CD1c-positive myeloid dendritic cell (primary cell): Measurements from ENCODE around the gene DVL2.
"Not testable (repeated sequence)": the region's sequence is repeated elsewhere in the genome, so short reads cannot be mapped to it uniquely, and the experiment has no call there.

Experiments
- DNase-seq: peaks from one replicate; pipeline ENCODE4 v3.0.0-alpha.2; 2016; ENCODE audit errors: extremely low spot score

DVL2 gene

DNA sequence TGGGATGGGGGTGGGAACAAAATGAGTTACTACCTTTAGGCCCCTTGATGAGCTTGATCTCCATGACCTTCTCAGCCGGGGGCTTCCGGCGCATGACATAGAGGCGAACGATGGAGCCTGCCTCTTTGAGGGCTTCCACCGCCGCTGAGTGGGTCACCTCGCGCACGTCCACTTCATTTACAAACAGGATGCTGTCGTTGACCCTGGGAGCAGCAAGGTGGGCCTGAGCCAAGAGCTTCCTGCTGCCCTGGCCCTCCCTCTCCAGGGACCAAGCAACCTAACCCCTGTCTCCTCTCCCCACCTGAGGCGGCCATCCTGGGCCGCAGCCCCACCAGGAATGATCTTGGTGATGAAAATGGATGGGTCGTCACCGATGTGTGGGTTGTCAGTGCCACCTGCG lies 30.9 kb downstream of the DVL2 start:
- DNase-seq, result no peak

DNA sequence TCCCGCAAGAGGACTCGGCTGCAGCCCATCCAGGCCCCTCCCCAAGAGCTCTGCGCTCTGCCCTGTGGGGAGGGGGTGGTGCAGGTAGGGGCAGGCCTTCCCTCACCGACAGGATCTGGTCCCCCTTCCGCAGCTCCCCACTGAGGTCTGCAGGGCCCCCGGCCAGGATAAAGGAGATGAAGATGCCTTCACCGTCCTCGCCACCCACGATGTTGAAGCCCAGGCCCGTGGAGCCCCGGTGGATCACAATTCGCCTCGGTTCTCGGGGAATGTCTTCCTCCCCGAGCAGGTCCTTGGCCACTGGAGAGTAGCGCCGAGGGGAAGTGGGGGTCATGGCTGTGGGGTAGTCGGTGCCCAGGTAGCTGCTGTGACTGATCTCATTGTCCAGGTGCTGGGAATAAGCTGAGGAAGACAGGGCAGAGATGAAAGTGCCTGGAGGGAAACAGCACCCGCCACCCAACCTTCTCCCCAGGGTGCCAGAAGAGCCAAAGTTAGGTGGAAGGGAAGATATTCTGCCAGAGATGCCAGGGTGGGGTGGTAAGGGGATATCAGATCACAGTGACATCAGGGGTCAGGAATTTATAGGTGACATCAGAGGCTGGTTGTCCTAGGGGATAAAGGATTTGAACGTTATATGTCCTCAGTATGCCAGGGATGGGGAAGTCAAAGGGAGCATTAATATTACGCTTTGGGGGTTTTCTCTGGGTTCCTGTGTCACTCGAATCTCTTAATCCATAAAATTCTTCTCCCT lies 37.5 kb downstream of the DVL2 start:
- DNase-seq, result no peak

DNA sequence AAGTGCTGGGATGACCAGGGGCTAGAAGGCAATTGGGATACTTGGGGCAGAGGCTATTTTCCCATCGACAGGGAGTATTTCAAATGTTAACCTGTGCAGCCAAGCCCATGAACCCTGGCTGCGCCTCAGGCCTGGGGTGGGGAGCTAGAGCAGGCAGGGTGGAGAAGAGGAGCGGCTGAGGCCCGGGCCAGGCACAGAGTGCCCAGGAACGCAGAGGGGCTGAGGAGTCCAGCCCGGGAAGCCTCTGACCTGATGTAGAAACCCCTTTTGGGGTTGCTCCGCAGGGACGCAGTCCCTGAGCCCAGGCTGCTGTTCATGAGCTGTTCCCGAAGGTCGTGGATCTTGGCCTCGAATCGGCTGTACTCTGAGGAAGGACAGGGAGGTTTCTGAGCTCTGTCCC lies 38.3 kb downstream of the DVL2 start:
- DNase-seq, result no peak

DNA sequence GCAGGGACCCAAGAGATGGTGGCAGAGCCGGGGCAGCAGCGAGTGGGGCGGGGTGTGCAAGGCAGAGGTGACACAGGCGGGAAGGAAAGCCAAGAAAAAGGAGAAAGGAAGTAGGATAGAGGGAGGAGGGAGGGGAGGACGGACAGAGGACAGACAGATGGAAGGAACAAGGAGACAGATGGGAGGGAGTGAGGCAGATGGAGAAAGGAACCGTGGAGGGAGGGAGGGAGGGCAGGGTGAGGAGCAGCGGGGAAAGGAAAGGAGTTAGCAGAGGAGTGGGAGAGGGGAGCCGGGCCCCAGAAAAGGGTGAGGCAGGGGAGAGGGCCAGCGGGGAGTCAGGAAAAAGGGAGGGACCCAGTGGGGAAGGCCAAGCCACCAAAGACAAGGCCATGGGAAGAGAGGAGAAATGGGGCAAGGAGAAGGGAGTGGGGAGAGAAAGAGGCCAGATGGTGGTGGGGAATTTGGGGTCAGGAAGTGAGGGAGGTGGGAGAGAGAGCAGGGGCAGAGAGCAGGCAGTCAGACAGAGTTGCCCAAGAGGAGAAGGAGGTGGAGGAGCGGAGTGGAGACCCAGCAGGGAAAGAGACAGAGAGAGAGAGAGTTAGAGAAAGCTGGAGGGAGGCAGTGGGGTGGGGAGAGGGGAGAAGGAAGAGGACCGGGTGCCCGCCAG lies 41.9 kb downstream of the DVL2 start:
- no peak for DNase-seq

DNA sequence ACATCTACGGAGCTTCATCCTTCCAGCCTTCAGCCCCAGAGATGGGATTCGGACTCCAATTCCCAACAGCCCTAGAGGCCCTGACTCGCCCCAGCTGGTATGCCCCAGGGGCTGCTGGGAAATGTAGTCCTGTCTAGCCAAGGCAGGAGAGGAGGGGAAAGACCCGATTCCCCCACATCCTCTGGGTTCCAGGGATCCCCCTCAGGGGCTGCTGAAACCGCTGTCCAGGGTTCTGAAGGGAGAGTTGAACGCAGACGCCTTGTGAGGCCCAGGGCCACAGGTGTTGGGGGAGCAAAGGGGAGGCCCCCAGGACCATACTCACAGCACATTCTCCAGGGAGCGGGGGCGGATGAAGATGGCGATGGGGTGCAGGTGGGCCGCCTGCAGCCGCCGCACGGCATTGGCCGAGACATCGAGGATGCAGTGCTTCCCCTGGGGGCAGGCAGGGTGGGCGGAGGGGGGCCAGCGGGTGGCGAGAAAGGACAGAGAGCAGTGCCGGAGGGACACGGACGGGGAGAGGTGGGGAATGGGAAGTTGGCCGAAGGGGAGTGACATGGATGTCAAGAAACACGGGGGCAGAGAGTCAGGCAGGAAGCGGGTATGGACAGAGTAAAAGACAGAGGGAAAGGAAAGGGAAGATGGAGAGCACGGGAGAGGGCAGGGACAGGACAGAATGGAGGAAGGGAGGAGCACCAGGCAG lies 42.6 kb downstream of the DVL2 start:
- no peak for DNase-seq

DNA sequence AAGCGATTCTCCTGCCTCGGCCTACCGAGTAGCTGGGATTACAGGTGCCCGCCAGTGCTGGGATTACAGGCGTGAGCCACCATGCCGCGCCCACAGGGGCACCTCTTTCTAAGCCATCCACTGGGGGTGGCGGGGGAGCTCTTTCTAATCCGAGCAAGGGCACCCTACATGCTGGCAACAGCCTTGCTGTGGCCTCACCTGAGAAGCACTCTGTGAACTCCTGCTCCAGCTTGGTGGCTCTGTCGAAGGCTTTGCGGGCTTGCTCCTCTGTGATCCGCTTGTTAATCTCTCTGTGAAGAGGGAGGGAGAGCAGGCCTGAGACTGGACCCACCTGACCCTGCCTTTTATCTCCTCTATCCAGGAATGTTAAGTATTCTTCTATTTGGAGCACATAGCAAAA lies 43.2 kb downstream of the DVL2 start:
- no peak for DNase-seq

DNA sequence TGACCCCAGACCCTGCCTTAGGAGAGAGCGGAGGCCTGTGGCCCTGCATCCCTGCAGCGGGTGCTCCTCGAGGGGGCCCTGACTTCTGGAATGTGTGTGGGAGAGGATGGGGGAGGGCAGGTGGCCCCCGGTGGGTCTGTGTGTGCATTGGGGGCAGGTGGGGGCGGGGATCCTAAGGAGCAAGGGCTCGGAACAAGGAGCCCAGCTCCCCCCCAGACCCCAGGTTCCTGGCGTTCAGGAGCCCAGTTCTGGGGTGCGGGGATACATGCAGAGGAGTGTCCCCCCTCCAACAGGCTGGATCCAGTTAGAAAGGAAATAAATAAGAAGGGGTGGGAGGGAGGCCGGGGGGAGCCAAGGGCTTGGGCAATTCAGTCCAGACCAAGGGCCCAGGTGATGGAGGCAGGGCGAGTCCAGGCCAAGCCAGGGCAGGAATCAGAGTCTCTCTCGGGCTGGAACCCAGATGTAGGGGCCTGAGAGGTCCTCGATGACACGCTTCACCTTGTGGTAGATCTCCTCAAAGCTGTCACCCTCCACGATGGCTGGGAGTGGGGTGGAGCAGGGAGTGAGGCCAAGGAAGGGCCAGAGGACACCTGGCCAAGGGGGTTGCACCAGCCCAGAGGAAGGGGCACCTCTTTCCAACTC lies 43.9 kb downstream of the DVL2 start:
- DNase-seq, result no peak

DNA sequence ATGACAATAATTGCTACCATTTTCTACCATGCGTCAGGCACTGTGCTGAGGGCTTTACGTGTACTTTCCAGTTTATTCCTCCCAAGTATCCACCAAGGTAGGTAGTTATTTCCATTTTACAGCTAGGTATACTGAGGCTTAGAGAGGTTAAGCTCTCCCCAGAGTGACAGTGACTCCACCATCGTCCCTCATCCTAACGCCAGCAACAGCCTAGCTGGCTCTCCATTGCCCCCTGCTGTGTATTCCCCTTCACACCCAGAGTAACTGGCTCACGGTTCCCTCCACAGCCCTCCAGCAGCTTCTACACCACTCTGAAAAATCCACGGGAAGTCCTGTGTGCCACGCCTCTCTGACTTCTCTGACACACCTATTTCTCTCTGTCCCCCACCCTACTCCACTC lies 48.1 kb downstream of the DVL2 start:
- DNase-seq, result peak; percentile 28

DNA sequence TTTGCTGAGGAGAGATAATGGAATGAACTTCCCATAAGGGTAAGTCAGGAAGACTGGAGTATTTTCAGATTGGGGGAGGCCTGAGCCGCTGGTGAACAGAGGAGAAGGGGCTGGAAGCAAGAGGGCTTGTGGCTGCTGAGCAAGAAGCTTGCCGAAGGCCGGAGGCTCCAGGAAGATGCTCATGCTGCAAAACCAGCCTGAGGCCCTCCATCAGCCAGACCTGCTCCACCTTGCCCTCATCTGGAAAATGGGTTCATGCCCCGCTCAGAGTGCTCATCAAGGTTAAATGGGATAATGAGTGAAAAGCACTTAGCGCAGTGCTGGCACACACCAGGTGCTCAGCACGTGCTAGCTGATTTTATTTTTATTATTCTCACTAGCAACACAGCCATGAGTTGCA lies 49.7 kb downstream of the DVL2 start:
- DNase-seq, result no peak

DNA sequence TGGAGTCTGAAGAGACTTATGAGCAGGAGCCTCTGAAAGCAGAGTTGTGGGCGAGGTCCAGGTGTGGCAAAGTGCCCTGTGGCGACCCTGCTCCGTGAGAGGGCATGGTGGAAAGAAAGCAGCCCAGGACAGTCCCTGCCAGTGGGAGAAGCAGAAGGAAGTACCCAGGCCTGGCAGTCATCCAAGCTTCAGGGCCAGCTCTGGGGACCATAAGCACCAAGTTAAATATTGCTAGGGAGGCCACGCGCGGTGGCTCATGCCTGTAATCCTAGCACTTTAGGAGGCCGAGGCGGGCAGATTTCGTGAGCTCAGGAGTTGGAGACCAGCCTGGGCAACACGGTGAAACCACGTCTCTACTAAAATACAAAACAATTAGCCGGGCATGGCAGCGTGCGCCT lies 50.2 kb downstream of the DVL2 start:
- DNase-seq, result peak; percentile 37

DNA sequence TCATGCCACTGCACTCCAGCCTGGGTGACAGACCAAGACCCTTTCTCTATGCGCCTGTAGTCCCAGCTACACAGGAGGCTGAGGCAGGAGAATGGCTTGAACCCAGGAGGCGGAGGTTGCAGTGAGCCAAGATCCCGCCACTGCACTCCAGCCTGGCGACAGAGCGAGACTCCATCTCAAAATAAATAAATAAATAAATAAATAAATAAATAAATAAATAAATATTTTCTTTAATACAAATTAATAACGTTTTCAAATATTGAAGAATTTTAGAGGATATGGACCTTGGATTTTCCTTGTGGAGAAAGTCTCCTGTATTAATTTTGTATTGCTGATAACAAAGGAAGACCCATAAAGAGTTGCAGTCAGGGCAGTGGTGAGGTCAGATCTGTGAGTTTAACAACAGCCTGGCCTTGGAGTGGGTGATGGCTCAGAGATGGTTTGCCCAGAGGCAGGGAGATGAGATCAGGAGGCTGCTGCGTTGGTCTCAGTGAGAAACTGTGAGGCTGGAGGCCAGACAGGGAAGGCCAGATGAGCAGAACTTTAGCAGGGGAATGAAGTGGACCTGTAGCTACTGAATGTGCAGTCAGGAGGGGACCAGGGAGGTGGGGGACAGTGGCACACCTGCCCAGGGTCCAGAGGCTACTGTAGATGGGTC lies 50.8 kb downstream of the DVL2 start:
- DNase-seq, result no peak

DNA sequence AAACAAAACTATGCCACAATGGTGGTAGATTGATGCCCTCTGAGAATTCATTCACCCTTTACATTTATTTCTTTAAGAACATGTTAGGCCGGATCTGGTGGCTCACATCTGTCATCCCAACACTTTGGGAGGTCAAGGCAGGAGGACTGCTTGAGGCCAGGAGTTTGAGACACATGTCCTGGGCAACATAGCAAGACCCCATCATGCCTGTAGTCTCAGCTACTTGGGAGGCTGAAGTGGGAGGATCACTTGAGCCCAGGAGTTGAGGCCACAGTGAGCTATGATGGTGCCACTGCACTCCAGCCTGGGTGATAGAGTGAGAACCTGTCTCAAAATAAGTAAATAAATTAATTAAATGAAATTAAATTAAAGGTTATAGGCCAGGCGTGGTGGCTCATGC lies 52.2 kb downstream of the DVL2 start:
- not testable (repeated sequence) for DNase-seq

DNA sequence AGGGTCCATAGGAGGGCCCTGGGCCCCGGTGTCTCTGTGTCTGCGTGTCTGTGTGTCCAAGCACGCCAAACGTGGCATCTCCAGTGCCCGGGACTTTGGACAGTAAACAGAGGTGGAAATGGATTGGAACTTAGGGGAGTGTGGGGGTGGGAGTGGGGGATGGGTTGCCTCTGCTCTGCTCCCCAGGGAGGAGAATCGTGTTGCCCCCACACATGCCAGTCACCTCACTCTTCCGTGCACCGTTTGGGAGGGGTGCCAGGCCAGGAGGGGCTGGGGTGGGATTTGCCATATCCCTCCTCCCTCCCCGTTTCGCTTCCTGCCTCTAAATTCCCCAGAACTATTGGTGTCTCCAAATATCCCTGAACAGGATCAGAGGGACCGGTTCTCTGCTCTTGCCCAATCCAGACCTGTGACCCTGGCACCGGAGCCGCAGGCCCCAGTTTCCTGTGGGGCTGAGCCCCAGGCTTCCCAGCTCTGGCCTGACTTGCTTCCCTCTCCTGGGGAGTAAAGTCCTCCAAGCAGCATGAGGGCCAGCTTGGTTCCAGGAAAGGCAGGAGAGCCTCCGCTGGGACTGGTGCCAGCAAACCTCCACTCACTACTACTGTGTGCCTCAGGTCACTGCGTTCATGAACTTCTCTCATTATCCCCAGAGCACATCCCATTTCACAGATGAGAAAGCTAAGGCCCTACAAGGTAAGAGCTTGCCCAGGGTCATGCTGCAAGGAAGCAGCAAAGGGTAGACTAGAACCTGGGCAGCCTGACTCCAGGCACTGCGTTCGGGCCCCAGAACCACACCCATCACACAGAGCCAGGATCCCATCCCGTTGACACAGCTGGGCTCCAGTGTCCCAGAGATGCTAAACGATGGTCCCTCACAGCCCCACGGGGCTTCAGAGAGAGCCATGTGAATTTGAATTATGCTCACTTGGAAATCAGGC lies 54.7 kb downstream of the DVL2 start, which contains the start of gene ASGR1:
Gene ASGR1 (minus strand): TSS at position 54 of the 938 bp plus-strand sequence. CDS start 807 bp downstream, outside the sequence.
- no peak for DNase-seq

DNA sequence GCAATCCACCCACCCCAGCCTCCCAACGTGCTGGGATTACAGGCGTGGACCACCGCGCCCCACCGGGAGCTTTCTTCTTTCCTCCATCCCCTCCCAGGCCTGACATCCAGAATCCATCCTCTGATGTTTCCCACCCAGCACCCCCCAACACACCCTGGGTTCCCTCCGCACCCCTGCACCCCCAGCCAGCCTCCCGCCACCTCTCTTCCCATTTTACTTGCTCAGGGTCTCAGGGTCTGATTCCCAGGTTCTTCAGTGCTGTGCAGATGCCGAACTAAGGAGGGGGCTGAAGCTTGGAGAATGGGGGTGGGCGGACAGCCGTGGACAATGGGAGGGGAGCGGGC lies 55.4 kb downstream of the DVL2 start:
- no peak for DNase-seq

DNA sequence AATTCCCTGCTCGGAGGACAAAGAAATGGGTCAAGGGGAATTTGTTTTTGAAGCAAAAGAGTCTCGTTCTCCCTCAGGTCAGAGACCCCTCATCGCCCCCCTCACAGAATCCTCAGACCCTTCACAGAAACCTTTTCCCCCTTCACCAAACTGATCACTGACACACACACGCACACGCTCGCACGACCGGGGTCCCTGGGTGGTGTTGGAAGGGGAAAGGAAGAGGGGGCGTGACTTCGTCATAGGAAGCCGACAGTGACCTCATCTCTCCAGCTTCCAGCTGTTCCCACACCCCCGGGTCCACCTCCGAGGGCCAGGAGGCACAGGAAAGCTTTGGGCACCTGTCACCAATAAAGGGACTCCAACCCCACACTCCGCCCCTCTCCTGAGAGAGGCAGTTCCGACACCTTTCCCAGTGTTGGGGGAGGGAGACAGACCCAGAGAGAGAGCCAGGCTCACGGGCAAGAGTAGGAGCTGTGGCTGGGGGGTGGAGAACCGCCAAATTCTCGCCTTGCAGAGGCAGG lies 56.3 kb downstream of the DVL2 start:
- peak; percentile 37 for DNase-seq

DNA sequence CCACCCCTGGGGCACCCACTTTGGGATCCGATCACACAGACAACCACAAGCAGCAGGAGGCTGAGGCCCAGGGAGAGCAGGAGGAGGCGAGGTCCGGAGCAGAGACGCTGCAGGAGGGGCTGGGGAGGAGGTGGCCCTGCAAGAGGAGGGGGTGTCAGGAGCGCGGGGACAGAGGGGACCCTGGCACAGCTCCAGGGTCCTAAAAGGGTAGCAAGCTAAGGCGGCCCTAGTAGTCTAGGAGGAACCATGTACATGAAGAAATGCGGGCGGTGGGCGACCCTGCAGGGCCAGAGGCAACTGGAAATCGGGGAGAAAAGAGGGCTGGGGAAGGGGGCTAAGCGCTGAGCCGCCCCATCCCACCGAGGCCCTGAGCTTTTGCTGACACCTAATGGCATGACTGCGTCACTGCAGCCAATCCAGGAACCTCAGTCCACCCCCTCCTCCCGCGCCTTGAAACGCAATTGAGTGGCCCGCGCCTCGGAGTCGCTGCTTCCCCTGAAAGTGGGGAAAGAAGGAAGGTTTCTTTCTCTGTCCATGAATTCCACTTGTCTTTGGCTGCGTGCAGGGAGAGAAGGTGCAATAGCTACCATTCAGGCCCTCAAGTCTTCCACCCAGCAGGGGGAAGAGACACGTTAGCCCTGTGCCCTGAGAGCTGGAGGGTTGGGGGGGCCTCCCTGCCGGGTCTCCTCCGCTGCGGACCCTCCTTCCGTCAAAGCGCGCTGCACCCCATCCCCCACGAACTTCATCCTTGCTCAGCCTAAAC lies 56.9 kb downstream of the DVL2 start:
- peak; percentile 87 for DNase-seq

DNA sequence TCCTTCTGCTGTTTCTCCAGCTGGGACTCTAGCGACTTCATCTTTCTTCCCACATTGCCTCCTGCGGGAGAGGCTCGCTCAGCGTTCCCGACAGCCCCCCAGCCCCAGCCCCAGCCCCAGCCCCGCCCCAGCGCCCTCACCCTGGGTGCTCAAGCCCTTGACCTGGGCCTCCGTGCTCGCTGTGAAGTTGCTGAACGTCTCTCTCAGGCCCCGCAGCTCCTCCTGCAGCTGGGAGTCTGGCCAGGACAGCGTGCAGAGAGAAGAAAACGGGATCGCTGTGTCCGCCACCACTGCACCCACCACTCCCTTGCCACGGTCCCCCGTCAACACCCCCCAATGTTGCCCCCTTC lies 57.5 kb downstream of the DVL2 start:
- no peak for DNase-seq

DNA sequence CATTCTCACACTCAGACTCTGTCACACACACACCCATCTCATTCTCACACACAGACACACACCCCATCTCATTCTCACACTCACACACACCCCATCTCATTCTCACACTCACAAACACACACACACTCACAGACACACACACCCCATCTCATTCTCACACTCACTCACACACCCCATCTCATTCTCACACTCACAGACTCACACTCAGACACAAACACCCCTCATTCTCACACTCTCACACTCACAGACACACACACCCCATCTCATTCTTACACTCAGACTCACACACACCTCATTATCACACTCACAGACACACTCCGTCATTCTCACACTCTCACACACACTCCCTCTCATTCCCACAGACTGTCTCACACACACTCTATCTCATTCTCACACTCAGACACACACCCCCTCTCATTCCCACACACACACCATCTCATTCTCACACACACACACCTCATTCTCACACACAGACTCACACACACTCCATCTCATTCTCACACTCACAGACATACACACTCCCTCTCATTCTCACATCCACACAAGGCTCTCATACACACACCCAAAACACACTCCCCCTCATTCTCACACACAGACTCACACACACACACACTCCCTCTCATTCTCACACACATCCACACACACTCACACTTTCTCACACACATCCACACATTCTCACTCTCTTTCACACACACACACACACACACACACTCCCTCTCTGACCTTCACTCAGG lies 58.0 kb downstream of the DVL2 start:
- DNase-seq, result no peak
